Lung microvascular endothelial cell (primary cell): ENCODE data around the gene PPM1K. TPM values are rescaled to one million over a fixed set of nuclear protein-coding genes. Genes with fewer than 3 reads are reported as not detected.
A peak's percentile ranks its signal among the peaks of the same experiment; 100 is the strongest.

ENCODE experiments used
- DNase-seq, 2 donors: peaks; one replicate each; pipeline versions ENCODE4 v3.0.0 to v3.0.0-alpha.2; 2010; ENCODE audit warnings: low read depth in 2 of 2
- total RNA-seq: library from RNA; depleted of rRNA; stranded (reverse); fragments of >200 nt; gene quantifications from 2 replicates; pipeline ENCODE4 v1.2.1, GENCODE V29; 2014

Gene PPM1K
- total RNA-seq, 1 donor from 2014 or later = 2.6 TPM

DNA sequence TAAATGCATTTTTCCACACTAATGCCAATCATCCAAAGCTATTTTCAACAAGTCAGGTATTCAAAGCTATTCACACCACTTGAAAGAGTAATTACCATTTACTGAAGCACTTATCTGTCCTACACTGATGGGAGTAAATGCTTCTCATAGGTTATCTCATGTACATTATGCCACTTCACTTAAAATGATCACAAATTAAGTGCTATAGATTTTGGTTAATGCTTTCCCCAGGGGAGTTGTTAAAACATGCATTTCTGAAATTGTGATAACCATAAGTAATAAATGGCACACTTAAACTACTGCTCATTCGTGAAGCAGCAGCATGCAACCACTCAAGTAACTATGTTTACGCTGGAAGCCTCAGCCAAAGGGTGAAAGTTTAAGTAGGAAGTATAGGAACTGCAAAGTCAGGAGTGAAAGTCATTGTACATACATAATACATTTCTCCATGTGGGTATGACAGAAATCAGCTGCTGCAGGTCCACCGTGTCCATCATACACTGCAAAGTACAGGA, 6.6 kb downstream of the PPM1K start:
- DNase-seq = no peak

DNA sequence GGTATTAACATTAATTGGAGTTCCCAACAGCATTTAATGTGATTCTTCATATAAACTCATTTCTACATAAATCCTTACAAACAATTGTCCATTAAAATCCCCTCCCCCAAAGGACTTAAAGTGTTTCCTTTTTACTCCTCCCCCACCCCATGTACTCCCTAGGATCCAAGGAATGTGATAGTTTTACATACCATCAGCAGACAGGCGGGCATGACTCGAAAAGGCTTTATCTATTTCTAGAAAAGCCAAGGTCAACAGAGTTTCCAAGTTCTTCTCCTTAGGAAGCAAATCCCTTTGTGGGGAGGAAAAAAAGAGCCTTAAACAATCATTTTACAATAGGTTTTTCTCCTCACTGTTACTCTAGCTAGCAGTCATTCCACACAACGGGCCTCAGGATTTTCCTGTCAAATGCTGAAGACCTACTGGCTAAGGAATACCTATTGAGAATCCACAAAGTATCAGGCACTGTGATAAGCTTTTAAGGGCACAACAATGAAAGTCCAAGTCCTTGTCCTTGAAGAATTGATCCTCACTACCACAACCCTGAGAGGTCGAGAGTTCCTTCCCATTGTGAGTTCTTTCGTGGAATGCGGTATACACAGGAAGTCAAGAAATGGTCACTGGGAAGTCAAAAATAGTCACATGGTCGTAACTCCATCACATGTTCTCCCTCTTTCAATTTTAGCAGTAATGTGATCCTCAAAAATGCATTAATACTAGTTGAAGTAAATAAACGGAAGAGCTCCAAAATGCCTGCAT, 7.2 kb downstream of the PPM1K start:
- DNase-seq = no peak

DNA sequence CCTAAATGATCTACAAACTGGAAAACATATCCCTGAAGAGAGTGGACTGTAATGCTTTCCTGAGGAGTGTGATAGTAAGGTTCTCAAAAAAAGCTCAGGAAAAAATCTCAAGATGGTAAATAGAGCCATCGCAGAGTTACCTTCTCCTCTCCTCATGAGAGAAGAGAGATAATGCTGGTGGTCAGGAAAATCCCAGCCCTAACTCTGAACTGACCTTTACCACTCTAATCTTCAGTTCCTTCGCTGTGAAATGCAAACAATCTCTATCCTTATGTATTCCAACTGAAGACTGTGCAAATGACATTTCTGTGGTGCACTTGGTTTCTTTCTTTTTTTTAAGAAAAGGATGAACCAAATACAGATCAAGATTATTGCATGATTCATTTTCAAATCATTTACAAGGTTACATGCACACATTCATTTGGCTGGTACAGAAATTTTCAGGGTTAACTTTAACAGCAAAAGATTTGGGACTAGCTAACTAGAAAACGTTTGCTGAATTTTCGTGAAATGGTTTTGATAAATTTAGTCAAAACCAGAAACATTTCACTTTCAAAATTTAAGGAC, 8.3 kb downstream of the PPM1K start:
- no peak for DNase-seq

DNA sequence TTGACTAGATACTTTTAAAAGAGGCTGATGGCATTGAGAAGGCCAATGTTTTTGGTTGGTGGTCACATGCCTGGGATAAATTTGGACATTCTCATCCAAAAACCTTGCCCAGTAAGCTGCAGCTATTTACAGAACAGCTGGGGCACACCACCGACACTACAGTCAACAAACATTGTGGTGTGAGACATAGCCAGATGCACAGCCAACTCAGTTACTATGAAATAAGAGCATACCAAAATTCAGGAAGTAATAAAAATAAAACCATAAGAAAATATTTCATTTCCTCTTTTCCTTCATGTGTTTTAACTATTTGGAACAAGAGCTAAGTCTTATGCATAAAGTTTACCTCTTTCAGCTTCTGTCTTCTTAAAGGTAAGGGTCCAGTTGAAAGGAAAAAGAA, 8.8 kb downstream of the PPM1K start:
- no peak for DNase-seq

DNA sequence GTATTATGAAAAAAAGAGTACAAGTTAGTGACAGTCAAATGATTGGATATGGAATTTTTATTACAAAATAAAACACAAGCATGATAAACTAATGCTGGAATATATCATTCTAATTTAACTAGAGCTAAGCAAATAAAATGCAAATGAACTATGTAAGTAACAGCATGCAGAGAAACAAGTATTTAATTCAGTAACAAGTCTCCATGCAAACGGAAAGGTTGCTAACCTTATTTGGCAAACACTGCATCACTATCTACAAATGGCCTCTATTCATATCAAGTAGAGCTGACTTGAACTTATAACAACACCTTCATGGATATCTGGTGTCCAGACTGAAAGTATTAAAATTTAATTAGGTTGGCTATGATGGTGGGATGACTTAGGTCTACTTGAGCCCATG, 15.4 kb downstream of the PPM1K start:
- DNase-seq = no peak

DNA sequence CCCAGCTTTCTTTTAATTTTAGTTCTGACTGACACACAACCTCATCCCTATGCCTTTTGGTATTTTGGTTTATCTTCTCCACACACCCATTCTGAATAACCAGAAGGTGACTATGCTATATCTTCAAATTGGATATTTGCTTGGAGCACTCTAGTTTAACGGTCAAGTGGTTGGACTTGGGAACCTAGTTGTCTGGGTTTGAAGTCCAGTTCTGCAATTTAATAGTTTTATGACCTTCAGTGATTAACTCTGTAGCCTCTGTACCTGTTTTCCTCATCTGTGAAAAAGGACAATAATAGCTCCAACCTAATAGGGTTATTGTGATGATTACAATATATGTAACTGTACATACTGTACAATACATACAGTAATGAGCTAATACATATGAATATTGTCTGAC, 20.0 kb downstream of the PPM1K start:
- no peak for DNase-seq

DNA sequence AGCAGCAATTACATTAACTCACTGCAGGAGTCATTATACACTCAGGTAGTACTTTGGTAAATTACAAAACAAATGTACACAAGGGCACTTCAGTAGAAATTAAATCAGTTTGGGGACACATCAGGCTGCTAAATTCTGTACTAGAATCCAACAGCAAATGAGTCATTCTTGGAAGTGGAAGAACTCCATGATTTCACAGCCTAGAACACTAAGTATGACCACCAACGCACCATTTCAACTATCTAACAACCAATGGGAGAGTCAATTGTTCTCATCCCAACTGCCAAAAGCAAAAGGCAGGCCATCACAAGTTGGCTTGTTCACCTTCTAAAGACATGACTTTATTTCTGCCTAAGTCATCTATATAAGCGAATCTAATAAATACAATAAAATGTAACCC, 26.6 kb downstream of the PPM1K start:
- no peak for DNase-seq

DNA sequence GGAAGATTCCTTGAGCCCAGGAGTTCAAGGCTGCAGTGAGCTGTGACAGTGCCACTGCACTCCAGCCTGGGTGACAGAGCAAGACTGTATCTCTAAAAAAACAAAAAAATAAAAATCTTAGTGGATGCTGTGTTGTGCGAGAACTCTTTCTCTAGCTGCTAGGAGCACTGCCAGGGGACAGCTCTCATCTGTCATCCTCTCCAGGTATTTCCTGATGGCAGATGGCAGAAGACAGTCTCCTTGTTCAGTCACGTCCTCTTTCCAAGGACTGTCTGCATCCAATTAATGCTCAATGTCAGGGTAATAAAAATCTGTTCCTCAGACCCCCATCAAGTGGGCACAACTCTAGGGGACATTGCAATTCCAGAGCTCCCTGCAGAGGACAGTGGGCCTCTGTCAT, 29.2 kb downstream of the PPM1K start:
- DNase-seq = no peak

DNA sequence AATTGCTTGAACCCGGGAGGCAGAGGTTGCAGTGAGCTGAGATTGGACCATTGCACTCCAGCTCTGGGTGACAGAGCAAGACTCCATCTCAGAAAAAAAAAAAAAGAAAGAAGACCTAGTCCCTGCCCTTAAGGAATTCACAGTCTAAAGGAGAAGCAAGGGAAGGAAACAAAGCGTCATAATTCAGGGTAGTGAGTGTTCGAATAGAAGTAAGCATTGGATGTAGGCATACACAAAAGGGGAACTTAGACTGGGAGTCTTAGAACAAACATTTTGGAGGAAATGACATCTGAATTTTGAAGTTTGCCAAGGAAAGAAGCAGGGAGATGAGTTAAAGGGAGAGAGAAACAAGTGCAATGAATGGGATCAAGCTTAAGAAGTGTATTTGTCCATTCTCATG, 32.4 kb downstream of the PPM1K start:
- DNase-seq = no peak

DNA sequence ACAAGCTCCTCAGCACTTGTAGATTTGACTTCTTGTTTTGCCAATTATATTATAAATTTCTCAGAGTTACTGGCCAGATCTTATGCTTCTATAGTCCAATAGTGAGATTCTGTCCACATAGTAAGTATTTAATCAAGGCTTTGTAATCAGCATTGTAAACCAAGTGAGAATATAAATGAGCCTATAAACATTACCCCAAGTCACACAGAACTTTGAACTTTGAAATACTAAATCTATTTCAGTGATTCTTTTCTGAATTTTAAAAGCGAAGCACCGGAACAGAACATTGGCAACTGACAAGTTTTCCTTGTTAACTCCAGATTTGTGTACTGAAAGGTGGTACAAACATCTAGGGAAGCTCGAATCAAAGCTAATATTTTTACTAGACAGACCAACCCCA, 37.2 kb downstream of the PPM1K start:
- no peak for DNase-seq

DNA sequence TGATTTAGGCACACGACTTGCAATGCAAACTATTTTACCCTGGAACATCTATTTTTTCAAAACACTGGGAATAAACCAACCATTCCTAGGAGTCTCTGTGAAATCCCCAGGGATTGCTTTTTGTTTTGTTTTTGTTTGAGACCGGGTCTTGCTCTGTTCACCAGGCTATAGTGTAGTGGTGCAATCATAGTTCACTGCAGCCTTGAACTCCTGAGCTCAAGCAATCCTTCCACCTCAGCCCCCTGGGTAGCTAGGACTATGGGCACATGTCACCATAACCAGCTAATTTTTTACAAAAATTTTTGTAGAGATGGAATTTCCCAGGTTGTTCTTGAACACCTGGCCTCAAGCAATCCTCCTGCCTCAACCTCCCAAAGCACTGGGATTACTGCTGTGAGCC, 37.8 kb downstream of the PPM1K start:
- DNase-seq = no peak

DNA sequence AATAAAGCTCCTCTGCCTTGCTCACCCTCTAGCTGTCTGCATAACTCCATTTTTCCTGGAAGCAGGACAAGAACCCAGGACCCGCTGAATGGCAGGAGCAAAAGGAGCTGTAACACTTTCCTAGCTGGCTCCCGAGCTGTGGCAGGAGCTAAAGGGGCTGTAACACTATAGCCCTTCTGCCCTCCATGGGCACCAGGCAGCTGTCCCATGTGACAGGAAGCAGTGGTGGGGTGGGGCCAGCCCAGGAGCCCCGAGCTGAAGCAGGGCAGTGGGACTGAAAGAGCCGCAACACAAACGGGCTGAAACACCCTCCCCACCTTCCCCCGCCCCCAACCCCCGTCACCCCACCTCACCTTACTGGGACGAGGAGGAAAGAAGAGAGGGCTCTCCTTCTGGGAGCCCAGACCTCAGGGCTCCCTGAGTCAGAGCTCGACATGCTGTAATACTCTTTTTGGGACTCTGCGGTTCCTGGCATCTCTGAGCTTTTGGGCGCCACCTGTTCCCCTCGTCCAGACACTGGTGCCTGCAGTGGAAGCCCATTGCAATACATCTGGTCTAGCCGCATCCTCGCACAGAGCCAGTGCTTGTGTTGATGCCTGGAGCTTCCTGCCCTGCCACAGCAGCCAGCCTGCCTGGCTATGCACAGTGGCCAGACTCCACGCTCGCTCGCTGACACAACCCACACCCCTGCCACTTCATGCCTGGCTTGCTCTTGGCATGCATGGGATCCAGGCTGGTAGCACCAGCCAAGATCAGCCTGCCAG, 39.4 kb downstream of the PPM1K start:
- no peak for DNase-seq

DNA sequence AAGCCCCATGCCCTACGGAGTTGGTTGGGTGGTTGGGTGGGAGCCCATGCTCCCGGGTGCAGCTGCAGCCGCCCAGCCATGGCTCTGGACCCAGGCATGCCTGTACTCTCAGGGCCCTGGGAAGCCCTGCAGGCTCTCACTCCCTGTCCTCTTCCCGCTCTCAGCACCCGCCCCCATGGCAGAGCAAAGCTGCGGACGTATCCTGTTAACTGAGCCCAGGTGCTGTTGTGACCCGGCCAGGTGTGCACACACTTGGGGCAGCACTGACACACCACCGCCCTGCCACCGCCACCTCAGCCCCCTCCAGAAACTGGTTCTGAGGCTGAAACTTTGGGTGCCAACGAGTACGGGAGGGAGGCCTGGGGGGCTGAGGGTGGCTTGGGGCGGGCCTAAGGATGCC, 40.3 kb downstream of the PPM1K start:
- DNase-seq = no peak

DNA sequence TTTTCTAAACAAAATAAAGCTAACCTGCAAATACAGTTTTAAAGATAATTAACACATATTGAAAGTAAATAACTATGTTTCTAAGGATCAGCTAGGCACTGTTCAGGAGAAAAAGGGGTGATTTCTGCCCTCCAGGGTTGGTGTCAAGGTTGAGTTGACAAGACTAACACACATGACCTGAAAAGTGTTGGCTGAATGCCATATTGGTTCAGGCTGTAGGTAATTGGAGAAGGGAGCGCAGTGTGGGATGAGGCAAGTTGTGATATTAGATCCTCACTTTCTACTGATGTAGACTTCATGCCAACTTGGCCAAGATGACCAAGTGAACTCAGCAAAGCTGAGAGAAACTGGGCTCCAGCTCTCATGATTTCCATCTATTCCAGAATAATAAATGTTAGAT, 42.2 kb downstream of the PPM1K start:
- DNase-seq = no peak

DNA sequence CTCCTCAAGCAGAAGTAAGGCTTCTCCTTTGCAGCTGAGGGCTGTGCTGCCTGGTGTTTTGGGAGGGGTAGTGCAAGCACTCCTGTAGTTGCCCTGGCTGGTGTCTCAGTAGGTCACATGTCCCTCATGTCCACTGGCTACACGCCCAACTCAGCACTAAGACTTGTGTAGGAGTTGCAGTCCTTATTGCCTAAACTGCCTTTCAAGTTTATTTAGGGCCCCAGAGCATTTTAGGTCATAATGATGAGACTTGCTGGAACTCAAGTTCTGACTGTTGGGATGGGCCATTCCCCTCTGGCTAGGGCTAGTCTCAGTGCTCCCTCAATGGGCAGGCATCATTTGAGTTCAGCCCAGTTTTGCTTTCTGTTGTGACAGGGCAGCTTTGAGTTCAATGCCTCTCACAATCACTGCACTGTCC, 44.1 kb downstream of the PPM1K start:
- DNase-seq = no peak

DNA sequence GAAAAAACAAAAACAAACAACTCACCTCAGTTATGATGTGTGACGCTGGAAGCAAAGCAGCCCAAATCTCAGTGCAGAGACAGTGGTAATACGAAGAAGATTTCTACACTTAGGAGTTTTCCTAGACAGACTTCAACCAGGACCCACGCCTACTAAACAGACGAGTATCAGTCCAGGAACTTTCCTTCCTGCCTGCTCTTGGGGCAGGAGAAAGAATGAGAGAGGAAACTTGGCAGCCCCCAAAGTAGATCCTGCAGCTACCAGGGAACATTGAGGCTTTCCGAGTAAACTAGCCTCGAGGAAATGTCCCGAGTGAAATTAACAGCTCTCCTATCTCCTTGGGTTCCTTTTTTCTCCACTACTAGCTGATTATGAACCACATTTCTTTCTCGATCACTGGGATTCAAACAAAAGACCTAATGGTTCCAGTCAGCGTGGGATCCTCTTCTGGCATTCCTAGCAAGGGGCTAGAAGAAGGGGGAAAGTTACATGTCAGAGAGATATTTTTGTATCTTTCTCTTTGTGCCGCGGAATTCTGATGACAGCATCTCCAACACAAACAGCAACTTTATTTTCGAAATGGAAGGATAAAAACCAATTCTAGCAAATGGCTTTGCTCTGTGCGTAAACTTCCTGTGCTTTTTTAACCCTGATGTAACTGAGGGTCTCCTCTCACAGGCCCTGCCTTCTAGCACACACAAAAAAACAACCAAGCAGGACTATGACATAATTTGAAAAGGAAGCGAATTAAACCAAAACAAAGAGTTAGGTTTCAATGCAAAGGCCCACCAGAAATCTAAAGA, 53.2 kb downstream of the PPM1K start:
- peak; percentile 27 to 51 for DNase-seq

DNA sequence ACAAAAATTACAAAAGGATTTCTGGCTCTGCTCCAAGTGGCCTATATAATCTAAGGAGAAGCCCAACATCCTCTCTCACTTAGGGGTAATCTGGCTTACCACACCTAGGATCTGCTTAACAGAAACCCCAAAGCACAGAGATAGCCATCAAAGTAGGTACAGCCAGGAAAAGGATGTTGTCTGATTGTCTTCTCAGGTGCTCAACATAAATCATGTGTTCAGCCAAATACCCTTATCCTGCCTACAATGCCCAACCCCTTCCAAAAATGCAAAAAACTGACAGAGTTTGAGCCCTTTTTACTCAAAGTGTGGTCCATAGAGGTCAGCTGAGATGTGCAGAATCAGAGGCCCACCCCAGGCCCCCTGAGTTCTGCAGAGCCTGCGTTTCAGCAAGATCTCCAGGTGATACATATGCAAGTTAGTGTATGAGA, 53.9 kb downstream of the PPM1K start:
- no peak for DNase-seq

DNA sequence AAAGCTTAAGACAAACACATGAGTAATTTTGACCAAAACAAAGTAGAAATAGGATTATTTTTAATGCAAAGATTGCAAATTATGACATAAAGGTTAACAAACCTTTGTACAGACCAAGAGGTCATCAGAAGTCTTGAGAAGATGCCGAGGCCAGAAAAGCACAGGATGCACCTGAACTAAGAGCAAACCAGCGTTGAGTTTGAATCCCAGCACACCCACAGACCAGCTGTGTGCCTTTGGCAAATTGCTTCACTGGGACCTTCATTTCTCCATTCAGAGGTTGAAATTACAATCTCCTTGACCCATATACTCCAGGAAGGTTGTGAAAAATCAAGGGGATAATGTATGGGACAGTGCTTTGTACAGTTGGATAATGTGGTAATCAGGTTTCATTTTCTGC, 56.6 kb downstream of the PPM1K start:
- peak in 1 of 2 donors; percentile 49 for DNase-seq

DNA sequence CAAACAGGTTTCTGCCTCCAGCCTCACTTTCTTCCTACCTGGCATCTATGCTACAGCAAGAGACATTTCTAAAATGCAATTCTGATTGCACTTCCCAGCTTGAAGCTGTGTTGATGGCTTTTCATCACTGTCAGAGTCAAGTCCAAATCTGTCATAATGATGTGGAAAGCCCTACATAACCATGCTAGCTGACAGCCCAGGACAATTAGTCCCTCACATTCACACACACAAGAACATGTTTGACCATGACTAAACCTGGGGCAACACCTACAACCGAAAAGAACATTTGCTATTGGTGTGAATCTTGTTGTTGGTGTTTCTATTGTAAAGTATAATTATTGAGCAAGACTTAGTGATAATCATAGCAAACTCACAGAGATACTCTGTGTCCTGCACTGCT, 58.2 kb downstream of the PPM1K start:
- DNase-seq = no peak

DNA sequence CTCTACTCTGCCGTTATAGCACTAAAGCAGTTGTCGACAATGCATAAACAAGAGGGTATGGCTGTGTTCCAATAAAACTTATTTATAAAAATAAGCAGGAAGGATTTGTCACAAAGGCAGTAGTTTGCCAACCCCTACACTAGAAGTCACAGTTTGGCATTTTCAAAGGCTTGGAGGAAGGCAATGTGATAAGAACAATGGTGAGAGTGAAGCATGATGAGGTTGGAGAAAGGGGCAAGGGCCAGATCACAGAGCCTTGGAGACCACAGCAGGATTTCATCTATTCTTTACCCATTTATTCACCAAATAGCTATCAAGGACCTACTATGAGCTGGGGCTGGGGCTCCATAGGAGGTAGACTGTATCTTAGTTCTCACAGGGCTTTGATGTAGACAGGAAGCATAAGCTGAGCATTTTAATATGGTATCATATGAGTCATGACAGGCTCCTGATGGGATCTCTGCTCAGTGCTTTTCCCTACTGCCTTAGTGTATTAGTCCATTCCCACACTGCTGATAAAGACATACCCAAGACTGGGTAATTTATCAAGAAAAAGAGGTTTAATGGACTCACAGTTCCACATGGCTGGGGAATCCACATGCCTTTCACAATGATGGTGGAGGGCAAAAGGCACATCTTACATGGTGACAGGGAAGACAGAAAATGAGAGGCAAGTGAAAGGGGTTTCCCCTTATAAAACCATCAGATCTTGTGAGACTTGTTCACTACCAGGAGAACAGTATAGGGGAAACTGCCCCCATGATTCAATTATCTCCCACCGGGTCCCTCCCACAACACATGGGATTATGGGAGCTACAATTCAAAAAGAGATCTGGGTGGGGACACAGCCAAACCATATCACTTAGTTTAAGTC, 58.9 kb downstream of the PPM1K start:
- peak; percentile 48 to 82 for DNase-seq

DNA sequence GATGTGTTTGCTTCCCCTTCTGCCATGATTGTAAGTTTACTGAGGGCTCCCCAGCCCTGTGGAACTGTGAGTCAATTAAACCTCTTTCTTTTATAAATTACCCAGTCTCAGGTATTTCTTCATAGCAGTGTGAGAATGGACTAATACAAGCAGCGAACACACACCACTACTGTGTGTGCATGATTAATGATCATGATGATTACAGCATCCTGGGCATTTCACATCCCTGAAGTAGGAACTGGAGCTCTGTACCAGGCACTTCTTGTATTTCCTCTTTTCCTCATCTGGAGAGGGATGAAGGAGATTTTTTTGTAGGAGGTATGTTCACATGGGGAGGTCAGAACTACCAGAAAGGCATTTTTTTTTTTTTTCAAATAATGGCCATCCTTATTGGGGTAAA, 60.8 kb downstream of the PPM1K start:
- no peak for DNase-seq
